ENCODE results near the gene KRT32. TPM values are rescaled to one million over a fixed set of nuclear protein-coding genes. Genes with fewer than 3 reads are reported as not detected.

KRT32 gene
- polyA plus RNA-seq, 1 donor (not counting 4 experiments of a cell fraction or from before 2014, with no cell fraction given) = not detected

- TF ChIP-seq EZH2 (IDR thresholded peaks at IDR 0.05; ENCODE audit: low read length) (no peak), CTCF (optimal IDR thresholded peaks at IDR 0.05 in 1 of 3, IDR thresholded peaks at IDR 0.05 in 1 of 3, conservative IDR thresholded peaks at IDR 0.05 in 1 of 3; ENCODE audit: extremely low read depth in 1 of 3, insufficient read depth in 2 of 3, low read length in 3 of 3) (no peak)
- H3K4me2 ChIP-seq (ENCODE audit: control insufficient read depth, extremely low read depth, insufficient read depth, low read depth, low read length) = no peak overlapping the region
- H3K36me3 ChIP-seq (ENCODE audit: control insufficient read depth in 2 of 2, extremely low read depth in 1 of 2, insufficient read depth in 2 of 2, low read length in 2 of 2) = no peaks in the 10 kb centered on the region
- H3K9me3 ChIP-seq (ENCODE audit: control insufficient read depth, low read depth, low read length) = no peaks in the 10 kb centered on the region
- H3K9me1 ChIP-seq (ENCODE audit: control insufficient read depth, extremely low read depth, insufficient read depth, low read length) = peaks cover 2% of the 10 kb centered on the region
- H2AFZ ChIP-seq (ENCODE audit: control insufficient read depth, low read length) = no peak overlapping the region
- H3K4me3 ChIP-seq (ENCODE audit: control insufficient read depth in 2 of 3, extremely low read depth in 1 of 3, insufficient read depth in 2 of 3, low read depth in 1 of 3, low read length in 3 of 3) = no peak overlapping the region
- no peaks in the 10 kb centered on the region for H3K27me3 ChIP-seq (ENCODE audit: control insufficient read depth, extremely low read depth, insufficient read depth, low read length)
- H3K79me2 ChIP-seq (ENCODE audit: control insufficient read depth, insufficient read depth, low read length) = no peaks in the 10 kb centered on the region
- H3K9ac ChIP-seq (ENCODE audit: control insufficient read depth, extremely low read depth, insufficient read depth, low read length) = no peak overlapping the region
- DNase-seq (ENCODE audit: low read depth, low spot score) (no peak), FAIRE-seq (no peak)
- dilution Hi-C loops (cut with MboI; ENCODE audit: extremely low pct_ligation_motif_present, low sequenced_read_pairs) = no loop called here
- no peaks in the 10 kb centered on the region for H4K20me1 ChIP-seq (ENCODE audit: control insufficient read depth, extremely low read depth, insufficient read depth, low read length)
- H3K4me1 ChIP-seq (ENCODE audit: control insufficient read depth, extremely low read depth, insufficient read depth, low read length) = peaks cover 38% of the 10 kb centered on the region
- no peak overlapping the region for H3K27ac ChIP-seq (ENCODE audit: control insufficient read depth, insufficient read depth, low read length)
These were observed 51.3 kb downstream of the KRT32 start for GRCh38 chr17:41415833-41416335.

- dilution Hi-C loops (cut with MboI; ENCODE audit: extremely low pct_ligation_motif_present, low sequenced_read_pairs) = no loop called here
- no peak overlapping the region for H3K9ac ChIP-seq (ENCODE audit: control insufficient read depth, extremely low read depth, insufficient read depth, low read length)
- no peak overlapping the region for H3K4me2 ChIP-seq (ENCODE audit: control insufficient read depth, extremely low read depth, insufficient read depth, low read depth, low read length)
- H4K20me1 ChIP-seq (ENCODE audit: control insufficient read depth, extremely low read depth, insufficient read depth, low read length) = no peaks in the 10 kb centered on the region
- TF ChIP-seq CTCF (optimal IDR thresholded peaks at IDR 0.05 in 1 of 3, IDR thresholded peaks at IDR 0.05 in 1 of 3, conservative IDR thresholded peaks at IDR 0.05 in 1 of 3; ENCODE audit: extremely low read depth in 1 of 3, insufficient read depth in 2 of 3, low read length in 3 of 3) = no peak
- no peak for TF ChIP-seq EZH2 (IDR thresholded peaks at IDR 0.05; ENCODE audit: low read length)
- no peak overlapping the region for H3K4me3 ChIP-seq (ENCODE audit: control insufficient read depth in 2 of 3, extremely low read depth in 1 of 3, insufficient read depth in 2 of 3, low read depth in 1 of 3, low read length in 3 of 3)
- H3K27ac ChIP-seq (ENCODE audit: control insufficient read depth, insufficient read depth, low read length) = no peak overlapping the region
- no peak for FAIRE-seq
- no peak overlapping the region for H2AFZ ChIP-seq (ENCODE audit: control insufficient read depth, low read length)
- H3K79me2 ChIP-seq (ENCODE audit: control insufficient read depth, insufficient read depth, low read length) = no peaks in the 10 kb centered on the region
- H3K27me3 ChIP-seq (ENCODE audit: control insufficient read depth, extremely low read depth, insufficient read depth, low read length) = no peaks in the 10 kb centered on the region
- DNase-seq (ENCODE audit: low read depth, low spot score) = no peak
- H3K4me1 ChIP-seq (ENCODE audit: control insufficient read depth, extremely low read depth, insufficient read depth, low read length) = peaks cover 34% of the 10 kb centered on the region
- H3K9me3 ChIP-seq (ENCODE audit: control insufficient read depth, low read depth, low read length) = no peaks in the 10 kb centered on the region
- H3K9me1 ChIP-seq (ENCODE audit: control insufficient read depth, extremely low read depth, insufficient read depth, low read length) = peaks cover 2% of the 10 kb centered on the region
- no peaks in the 10 kb centered on the region for H3K36me3 ChIP-seq (ENCODE audit: control insufficient read depth in 2 of 2, extremely low read depth in 1 of 2, insufficient read depth in 2 of 2, low read length in 2 of 2)
These were observed 51.8 kb downstream of the KRT32 start for GRCh38 chr17:41415411-41415810.

All from keratinocyte (primary cell).